GM18520 (cell line): ENCODE measurements around the gene FAM43A.

Source experiments
- ATAC-seq: cut with Tn5 transposase; IDR thresholded peaks from one replicate; pipeline ENCODE4 v1.9.1; 2021; ENCODE audit not compliant: unreplicated experiment

Gene FAM43A

DNA sequence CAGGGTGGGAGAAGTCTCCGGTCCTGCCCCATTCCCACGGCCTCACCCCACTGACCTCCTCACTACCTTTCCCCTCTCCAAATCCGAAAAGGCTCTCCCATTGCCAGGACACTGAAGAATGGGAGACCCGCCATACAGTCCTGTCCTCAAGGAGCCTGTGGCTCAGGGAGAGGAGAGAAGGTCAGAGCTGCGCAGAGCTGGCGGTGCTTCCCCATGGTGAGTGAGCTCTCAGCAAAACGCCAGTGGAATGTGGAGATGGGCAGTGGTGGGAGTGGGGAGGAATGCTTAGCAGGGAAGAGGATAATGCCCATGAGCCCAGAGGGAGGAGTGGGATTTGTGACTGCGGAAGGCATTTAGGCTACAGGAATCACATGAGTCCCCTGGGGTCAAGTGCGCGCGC, 20.1 kb downstream of the FAM43A start:
- no peak for ATAC-seq

GRCh38 chr3:194707147-194707540, 21.5 kb downstream of the FAM43A start:
- no peak for ATAC-seq

- ATAC-seq = no peak
Observed at GRCh38 chr3:194711286-194711685, 25.6 kb downstream of the FAM43A start.

- no peak for ATAC-seq
Observed at GRCh38 chr3:194711913-194712312, 26.2 kb downstream of the FAM43A start.

DNA sequence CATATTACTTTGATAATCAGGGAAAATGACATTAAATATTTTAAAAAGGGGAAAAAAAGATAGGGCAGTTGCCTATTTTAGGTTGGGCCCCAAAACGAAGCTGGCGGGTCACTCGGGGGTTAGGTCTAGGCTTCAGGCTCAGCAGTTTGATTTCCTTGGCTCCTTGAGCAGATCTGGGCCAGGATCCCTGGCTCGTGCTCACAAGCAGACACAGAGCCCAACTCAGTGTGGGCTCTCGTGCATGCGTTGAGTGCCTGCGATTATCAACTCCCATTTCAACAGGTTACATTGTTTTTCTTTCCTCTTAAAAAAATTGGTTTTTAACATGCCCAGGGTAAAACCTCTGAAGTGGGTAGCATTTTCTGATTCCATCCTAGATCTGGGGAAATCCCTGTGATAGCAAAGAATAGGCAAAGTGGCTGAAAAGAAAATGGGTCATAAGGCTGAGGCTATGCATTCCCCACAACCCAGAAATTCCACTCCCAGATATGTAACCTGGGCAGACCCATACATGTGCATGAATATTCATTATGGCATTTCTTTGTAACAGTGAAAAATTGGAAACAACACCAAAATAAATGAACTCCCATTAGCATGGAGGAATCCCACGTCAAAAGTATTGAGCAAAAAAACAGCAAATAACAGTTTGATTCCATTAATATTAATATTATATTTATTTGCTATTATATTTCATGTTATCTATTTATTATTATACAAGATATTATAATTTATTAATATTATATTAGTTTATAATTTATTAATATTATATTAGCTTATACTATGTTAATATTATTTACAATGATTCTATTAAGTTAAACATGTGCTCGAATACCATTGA, 27.8 kb downstream of the FAM43A start:
- ATAC-seq = no peak

DNA sequence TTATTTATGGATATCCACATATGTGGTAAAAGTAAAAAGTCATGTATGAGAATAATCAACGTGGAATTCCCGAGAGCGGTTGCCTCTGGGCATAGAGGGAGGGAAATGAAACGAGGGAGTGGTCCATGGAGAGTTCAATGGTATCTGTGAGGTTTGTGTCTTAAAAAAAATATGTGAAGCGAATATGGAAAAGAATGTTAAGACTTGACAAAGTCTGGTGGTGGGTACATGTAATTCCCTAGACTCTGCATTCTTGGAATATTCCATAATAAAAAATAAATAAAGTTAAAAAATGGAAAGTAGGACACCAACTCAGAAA, 28.4 kb downstream of the FAM43A start:
- ATAC-seq = no peak

- no peak for ATAC-seq
Observed at GRCh38 chr3:194714564-194714963, 28.9 kb downstream of the FAM43A start.

DNA sequence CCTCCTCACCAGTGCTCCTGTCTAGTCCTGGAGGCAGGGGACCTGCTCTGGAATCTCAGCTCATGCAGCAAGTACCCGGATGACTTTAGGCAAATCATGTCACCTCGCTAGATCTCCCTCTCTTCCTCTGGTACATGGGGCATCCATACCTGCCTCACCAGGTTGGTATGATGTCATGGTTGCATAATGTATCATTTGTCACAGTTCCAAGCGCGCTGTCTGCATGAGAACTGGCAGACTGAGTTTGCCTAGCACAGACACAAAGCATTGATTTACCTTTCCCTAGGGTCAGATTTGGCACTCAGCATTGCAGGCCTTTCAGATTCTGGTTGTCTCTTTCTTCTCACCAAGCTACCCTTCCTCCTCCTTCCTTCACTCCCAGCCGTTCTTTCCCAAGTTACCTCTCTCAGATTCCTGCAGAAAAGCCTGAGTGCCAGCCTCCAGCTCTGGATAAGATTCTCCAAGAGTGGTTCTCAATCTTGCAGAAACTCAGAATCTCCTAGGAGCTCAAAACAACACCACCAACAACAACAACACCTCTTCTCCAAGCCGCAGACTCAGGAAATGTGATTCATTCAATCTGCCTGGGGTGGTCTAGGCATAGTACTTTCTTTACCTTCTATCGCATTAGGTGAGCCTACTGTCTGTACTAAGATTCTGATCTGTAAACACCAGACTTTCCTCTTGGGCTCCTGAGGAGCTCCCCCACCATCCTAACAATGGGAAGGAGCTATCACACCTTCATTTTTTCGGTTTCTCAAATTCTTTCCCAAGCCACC, 29.5 kb downstream of the FAM43A start:
- ATAC-seq = no peak

DNA sequence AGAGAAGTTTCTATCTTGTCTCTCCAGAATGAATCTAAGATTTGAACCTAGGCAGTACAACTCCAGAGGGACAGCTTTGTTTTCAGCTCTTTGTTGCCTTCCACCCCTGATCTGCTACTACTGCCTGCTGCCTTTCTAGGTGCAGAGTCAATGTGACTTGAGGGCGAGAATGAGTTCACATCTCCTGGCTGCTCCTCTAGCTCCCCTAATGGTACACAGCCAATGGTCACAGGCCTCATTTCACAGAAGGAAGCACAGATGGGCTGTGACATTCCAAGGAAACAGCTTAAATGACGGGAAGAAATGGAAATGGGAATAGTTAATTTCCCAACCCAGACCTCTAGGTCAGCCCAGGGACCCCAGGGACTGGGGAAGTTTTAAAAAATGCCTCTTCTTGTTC, 32.4 kb downstream of the FAM43A start:
- no peak for ATAC-seq

DNA sequence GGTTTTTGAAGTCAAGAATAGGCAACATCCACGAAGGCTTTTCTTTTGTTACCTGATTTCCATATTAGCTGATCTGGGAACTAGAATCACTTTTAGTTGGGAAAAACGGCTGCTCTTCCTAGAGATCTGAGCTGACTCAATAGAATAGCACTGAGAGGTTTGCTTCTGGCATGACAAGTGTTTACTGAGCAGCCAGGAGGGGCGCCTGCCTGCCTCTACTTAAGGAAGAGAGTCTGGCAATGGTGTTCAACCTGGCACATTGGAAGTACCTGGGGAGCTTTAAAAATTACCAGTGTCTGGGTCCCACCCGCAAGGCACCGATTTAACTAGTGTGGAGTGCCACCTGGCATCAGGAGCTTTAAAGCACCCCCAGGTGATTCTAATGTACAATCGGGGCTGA, 34.4 kb downstream of the FAM43A start:
- no peak for ATAC-seq

GRCh38 chr3:194723846-194724618, 38.3 kb downstream of the FAM43A start:
- no peak for ATAC-seq

DNA sequence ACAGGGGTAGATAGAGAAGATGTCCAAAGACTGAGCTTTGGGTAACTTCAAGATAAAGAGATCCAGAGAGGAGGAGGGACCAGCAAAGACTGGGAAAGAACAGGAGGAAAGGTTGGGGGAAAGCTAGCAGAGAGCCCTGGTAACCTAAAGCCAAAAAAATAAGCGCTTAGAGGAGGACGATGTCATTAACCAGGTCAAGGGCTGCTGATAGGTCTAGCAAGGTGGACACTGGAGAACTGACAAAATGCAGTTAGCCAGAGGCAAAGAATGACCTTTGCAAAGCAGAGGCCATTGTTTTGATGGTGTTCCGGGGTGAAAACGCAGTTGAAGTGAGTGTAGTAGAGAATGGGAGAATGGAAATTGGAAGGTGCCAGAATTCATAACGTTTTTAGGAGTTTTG, 39.7 kb downstream of the FAM43A start:
- no peak for ATAC-seq

- ATAC-seq = no peak
Observed at GRCh38 chr3:194727435-194728128, 41.9 kb downstream of the FAM43A start.

DNA sequence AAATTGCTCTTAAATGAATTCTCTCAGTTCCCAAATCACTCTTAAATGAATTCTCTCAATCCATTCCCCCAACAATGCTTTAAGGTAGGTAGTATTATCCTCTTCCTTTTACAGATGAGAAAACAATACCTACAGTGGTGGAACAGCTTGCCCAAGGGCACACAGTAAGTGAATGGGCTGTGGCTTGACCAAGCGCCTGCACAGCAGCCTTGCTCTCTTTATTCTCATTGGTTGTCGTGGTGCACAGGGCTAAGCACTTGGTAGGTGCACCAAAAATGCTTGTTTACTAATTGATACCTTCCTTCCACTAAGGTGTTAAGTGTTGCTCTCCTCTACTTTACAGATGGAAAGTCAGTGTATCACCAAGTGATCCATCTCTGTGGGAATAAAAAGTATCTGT, 43.3 kb downstream of the FAM43A start:
- ATAC-seq = no peak

- no peak for ATAC-seq
Observed at GRCh38 chr3:194730365-194730764, 44.7 kb downstream of the FAM43A start.

DNA sequence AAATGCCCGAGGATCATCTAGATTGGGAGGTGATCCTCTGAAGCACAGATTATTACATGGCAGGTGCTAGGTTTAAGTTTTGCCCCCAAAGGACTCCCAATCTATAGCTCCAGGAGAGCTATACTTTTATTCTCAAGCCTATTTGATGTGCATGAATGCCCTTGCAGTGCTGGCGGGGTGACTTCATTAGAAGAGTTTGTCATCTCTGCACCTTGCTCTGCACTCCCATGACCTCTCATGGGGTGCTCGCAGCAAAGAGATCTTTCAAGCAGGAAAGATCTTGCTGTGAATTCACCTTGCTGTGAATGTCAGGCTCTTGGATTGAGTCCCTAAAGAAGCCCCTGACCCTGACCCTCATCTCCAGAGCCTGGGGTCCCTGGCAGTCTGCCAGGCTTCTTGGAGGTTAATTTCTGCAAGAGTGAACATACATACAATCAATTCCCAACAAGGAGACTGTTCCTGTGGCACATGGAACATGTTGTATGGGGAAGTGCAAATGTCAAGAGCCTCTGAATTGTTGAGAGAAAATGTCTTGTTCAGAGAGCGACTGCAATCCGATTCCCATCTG, 45.9 kb downstream of the FAM43A start:
- no peak for ATAC-seq

DNA sequence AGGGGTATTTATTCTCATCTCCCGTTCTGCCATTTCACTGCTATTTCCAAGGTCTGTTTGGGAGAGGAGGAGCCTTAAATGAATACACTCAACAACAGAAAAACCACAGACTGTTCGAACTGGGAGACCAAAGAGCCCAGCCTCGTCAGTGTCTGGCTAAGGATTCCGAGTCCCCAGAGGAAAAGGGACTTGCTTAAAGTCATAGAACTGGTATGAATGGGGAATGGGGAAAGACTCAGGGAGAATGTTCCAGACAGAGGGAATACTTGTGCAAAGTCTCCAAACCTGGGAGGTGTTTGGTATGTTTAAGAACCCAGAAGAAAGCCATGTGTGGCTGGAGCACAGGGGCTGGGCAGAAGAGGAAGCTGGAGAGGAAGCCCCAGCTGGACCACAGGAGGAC, 46.9 kb downstream of the FAM43A start:
- ATAC-seq = no peak

GRCh38 chr3:194736277-194736895, 50.7 kb downstream of the FAM43A start:
- ATAC-seq = no peak

DNA sequence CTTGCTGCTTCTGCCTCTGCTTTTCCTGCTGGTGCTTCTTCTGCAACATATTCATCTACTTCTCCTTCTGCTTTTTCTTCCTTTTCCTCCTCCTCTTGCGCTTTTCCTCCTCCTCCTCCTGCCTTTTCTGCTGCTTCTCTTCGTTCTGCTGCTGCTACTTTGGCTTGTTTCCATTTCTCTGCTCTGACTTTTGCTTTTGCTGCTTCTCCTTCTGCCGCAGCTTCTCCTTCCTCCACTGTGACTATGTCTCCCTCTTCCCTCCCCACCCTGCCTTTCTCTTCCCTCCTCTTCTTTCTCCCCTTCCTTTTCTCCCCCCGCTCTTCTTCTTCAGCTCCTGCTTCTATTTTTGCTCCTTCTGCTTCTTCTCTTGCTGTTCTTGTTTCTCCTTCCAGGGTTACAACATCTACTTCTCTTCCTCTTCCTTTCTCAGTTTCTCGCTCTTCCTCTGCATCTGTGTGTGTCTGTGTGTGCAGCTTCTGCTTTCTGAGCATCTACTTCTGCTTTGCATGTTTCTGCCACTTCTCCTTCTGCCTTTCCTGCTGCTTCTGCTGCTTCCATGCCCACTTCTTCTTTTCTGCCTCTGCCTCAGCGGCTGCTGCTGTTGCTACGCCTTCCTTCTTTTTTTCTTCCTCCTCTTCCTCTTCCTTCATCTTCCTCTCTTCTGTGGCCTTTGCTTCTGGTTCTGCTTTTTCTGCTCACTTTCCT, 51.4 kb downstream of the FAM43A start:
- ATAC-seq = no peak
